ENCODE data around the gene DBI. TPM values are rescaled to one million over a fixed set of nuclear protein-coding genes. Genes with fewer than 3 reads are reported as not detected.
"Not testable (repeated sequence)": the region's sequence is repeated elsewhere in the genome, so short reads cannot be mapped to it uniquely, and the experiment has no call there.

The DBI gene
- total RNA-seq, 1 experiment from 2014 or later = 142 TPM

- DNase-seq (ENCODE audit: low read depth) = no peak
These were observed 27.4 kb downstream of the DBI start for GRCh38 chr2:119393971-119394748.

- no peak for DNase-seq (ENCODE audit: low read depth)
These were observed 30.4 kb downstream of the DBI start for GRCh38 chr2:119397196-119397595.

GRCh38 chr2:119402106-119402505 is 35.3 kb downstream of the DBI start:
- no peak for DNase-seq (ENCODE audit: low read depth)

GRCh38 chr2:119402645-119403560 is 36.1 kb downstream of the DBI start:
- no peak for DNase-seq (ENCODE audit: low read depth)

GRCh38 chr2:119403618-119404017 is 36.8 kb downstream of the DBI start:
- DNase-seq (ENCODE audit: low read depth) = not testable (repeated sequence)

GRCh38 chr2:119405151-119405550 is 38.4 kb downstream of the DBI start:
- no peak for DNase-seq (ENCODE audit: low read depth)

- peak; percentile 58 for DNase-seq (ENCODE audit: low read depth)
These were observed 40.8 kb downstream of the DBI start for GRCh38 chr2:119407430-119408220.

- no peak for DNase-seq (ENCODE audit: low read depth)
These were observed 41.4 kb downstream of the DBI start for GRCh38 chr2:119408221-119408619.

- DNase-seq (ENCODE audit: low read depth) = no peak
These were observed 42.7 kb downstream of the DBI start for GRCh38 chr2:119409506-119409905.

GRCh38 chr2:119414894-119415293 is 48.1 kb downstream of the DBI start:
- no peak for DNase-seq (ENCODE audit: low read depth)

GRCh38 chr2:119415630-119416029 is 48.9 kb downstream of the DBI start:
- no peak for DNase-seq (ENCODE audit: low read depth)

GRCh38 chr2:119416299-119416923 is 49.6 kb downstream of the DBI start:
- no peak for DNase-seq (ENCODE audit: low read depth)

GRCh38 chr2:119417908-119418307 is 51.1 kb downstream of the DBI start:
- no peak for DNase-seq (ENCODE audit: low read depth)

- DNase-seq (ENCODE audit: low read depth) = no peak
These were observed 52.3 kb downstream of the DBI start for GRCh38 chr2:119419065-119419464.

- no peak for DNase-seq (ENCODE audit: low read depth)
These were observed 53.2 kb downstream of the DBI start for GRCh38 chr2:119419803-119420508.

GRCh38 chr2:119421304-119421703 is 54.5 kb downstream of the DBI start:
- no peak for DNase-seq (ENCODE audit: low read depth)

- no peak for DNase-seq (ENCODE audit: low read depth)
These were observed 55.0 kb downstream of the DBI start for GRCh38 chr2:119421741-119422140.

All from HT1080 (cell line).